DMS79 treated with DMSO at 0.1 percent for 48 hours (cell line): ENCODE data around the gene HHLA2.
"Not testable (repeated sequence)": the region's sequence is repeated elsewhere in the genome, so short reads cannot be mapped to it uniquely, and the experiment has no call there.

Source experiments
- DNase-seq: peaks from one replicate; lab custom pipeline; 2025; lab: John Stamatoyannopoulos, UW

Gene HHLA2

DNA sequence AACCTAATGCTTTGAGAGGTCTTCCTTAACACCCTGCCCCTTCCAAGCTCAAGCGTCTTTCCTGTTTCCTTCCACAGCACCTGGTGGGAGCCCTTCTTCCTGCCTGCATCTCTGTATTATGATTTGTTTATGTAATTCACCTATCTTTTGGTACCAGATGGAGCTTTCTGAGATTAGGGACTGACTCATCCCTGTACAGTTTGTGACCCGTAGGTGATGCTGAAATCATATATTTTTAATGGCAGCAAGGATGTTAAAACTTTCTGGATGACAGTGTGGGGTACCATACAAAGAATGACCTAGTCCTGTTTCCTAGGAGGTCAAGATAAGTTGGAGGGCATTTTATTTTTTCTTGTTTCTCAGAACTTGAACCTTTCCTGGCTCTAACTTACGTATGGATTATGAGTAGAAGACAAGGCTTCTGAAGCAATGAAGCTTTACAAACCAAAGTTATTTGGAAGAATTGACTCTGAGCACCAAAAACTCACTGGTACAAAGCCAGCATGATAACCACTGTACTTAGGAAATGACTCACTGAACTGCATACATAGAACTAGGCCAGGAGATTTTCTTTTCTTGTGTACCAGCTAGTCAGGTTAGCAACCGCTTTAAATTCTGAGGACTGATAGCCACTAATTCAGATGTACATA is 46.6 kb downstream of the HHLA2 start:
- no peak for DNase-seq

DNA sequence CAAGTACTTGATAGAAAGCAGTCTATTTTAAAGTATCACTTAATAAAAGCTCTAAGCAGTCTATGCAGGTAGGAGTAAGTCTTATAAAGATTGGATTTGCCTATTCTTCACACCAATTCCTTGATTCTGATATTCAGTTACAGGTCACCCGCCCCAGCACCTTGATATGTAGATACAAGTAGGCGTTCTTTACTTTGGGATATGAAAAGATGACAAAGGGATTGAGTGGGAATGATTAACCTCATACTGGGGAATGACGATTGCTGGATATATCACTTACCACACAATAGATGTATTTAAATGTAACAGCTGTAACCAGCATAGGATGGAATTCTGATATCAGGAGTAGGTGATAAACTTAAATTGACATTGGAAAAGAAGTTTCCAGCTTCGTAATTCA is 47.1 kb downstream of the HHLA2 start:
- DNase-seq: no peak

DNA sequence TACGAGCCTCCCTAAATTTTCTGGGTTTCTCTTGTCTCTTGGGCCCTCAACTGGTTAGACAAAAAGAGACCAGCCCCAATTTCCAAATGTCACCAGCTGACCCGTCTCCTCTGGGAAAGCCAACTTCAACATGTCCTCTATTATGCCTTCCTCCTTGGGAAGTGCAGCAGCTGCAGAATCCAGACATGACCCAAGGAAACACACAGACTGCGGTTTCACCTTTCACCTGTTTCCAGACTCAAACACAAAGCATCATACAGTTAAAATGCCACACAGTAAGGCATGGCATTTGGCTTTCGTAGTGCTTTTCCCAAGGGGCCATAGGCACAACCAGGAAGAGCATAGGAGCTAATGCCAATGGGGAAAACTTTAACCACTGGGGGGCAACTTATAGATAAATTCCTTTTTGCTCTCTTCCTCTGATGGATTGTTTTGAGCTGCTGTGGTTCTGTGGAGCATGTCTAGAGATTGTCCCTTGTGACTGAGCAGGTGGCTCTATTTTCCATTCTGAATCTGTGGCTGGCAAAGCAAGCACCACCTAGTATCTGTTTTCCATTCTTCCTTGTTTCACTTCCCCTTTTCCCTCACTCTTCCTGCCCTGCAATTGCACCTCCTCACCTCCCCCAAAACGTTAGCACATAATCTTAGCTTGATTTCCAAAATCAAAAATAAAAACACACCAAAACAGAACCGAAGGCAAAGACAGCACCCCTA is 49.3 kb downstream of the HHLA2 start:
- DNase-seq: peak; percentile 32

GRCh38 chr3:108346301-108347227 is 50.2 kb downstream of the HHLA2 start:
- DNase-seq: no peak

DNA sequence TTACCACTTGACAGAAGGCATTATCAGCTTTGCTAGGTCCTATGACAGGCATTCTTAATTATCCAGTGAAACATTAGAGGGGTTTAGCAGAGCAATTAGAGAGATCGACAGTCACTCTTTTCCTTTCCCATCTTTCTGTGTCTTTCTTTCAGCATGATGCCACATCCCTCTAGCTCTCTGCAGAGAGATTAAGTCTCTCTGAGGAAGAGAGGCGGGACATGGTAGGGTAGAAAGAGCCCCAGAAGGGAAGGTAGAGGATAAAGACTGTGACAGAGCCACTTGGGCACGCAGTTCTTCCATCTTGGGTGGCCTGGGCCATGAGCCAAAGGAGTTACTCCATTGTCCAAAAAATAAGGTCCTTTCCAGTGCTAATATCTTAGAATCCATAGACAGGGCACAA is 55.8 kb downstream of the HHLA2 start:
- no peak for DNase-seq

- DNase-seq: no peak
These were observed 58.2 kb downstream of the HHLA2 start for GRCh38 chr3:108354562-108354961.

GRCh38 chr3:108357042-108357441 is 60.7 kb downstream of the HHLA2 start:
- no peak for DNase-seq

DNA sequence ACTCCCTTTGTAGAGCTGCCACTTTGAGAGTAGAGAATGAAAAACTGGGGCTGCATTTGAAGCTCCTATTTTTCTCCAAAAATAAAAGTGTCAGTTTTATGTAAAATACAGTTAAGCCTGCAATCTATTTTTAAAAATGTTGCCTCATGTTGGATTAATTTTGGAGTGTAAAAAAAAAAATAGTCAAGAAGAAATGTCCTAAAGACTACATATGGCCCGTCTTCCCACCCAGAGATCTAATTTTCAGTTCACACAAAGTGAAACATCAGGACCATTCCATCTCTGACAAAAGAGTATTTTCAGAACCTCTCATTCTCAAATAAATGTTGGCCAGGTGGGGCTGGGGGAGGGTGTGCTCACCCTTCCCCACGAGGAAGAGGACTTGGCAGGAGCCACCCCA is 62.7 kb downstream of the HHLA2 start:
- no peak for DNase-seq

GRCh38 chr3:108376026-108376425 is 79.7 kb downstream of the HHLA2 start:
- DNase-seq: no peak

DNA sequence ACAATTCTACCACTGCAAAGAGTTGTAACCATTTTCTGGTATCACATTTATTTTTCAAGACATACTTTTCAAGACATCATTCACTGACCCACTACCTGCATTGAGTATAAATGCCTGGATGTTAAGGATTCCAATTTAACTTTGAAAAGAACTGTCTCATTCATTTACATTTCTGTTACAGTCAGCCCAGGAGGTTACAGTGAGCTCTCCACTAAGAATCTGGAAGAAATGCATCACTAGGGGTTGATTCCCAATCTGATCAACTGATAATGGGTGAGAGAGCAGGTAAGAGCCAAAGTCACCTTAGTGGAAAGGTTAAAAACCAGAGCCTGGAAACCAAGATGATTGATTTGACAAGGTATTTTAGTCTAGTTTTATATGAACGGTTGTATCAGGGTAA is 81.0 kb downstream of the HHLA2 start:
- DNase-seq: no peak

DNA sequence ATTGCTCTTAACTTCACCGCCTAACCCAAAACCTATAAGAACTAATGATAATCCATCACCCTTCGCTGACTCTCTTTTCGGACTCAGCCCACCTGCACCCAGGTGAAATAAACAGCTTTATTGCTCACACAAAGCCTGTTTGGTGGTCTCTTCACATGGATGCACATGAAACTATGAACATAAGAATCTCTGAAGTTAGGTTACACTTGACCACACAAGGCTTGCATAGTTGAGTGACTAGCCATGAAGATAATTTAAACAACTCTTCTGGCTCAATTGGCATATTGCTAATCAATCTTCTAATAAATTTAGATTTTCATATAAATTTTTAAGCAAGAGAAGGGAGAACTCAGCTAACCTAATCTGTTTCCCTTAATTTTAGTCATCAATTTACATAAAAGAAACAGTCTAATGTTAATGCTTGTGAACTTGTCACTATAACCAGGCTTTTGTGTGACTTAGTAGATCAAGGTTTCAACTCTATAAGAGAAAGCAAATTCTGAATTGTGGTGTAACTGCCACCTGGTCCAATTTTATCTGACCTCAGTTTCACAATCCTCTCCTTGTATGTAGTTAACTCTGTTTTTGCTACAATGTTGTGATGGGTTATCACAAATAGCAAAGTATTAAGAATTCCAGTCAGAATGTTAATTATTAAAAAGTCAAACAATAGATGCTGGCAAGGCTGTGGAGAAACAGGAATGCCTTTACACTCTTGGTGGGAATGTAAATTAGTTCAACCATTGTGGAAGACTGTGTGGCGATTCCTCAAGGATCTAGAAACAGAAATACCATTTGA is 82.0 kb downstream of the HHLA2 start:
- no peak for DNase-seq

DNA sequence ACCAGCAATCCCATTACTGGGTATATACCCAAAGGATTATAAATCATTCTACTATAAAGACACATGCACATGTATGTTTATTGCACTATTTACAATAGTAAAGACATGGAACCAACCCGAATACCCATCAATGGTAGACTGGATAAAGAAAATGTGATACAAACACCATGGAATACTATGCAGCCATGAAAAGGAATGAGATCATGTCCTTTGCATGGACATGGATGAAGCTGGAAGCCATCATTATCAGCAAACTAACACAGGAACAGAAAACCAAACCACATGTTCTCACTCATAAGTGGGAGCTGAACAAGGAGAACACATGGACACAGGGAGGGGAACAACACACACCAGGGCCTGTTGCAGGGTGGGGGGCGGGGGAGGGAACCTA is 82.6 kb downstream of the HHLA2 start:
- not testable (repeated sequence) for DNase-seq

GRCh38 chr3:108380128-108380795 is 83.9 kb downstream of the HHLA2 start:
- no peak for DNase-seq

DNA sequence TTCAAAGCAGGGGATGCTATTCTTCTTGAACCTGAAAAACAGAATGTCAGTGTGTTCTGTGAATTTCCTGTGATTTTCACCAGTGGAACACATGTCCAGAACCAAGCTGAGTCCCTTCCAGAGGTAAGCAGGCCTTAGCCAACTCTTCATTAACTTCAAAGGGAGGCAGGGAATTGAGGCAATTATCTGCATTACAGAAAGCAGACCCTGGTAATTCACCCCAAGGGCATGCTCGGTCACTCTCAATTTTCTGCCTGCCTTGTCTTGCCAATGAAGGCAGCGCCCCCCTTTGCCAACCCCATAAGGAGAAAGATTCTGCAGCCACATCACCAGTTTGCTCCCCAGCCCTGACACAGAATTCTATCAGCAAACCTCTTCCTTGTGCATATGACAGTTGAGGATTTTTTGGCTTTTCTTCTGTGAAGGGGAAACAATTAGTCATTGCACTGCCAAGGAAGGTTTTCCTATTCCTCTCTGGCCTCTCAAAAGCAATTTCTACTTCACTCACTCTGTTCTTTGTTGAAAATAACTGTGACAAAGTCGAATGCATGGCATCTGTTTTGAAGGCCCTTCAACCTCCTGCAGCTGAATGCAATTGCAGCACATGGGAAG is 85.3 kb downstream of the HHLA2 start:
- DNase-seq: no peak

DNA sequence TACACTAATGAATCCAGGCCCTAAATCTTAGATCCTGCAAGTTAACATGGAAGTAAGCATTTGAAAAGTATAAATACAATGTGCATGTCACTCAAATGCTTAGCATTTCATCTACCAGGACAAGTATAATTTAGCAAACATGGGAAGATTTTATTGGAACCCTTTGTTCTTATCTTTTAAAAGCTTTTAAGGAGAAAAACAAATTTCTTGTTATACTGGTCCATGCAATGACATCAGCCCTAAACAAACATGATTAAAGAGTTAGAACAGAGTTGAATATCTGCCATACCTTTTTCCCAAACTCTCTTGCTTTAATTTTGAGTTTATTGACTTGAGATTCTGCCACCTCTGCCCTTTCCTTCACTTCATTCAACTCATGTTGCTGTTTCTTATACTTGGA is 87.0 kb downstream of the HHLA2 start:
- DNase-seq: no peak

DNA sequence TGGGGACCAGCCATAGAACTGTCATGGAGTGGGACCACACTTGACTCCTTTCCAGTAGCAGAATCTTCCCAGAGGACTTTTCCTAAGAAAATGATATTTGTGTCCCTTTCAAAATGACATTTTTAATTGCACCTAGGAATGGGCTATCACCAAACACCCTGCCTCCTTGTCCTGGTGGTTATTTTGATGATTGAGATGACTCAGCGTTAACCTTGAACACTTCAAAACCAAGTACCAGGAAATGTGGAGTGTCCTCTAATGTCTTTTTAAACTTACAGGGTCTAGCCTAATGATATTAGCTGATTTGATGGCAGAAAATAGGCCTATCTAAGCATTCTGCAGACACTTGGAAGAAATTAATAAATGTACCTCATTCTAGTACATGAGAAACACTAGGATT is 90.7 kb downstream of the HHLA2 start:
- peak; percentile 75 for DNase-seq

DNA sequence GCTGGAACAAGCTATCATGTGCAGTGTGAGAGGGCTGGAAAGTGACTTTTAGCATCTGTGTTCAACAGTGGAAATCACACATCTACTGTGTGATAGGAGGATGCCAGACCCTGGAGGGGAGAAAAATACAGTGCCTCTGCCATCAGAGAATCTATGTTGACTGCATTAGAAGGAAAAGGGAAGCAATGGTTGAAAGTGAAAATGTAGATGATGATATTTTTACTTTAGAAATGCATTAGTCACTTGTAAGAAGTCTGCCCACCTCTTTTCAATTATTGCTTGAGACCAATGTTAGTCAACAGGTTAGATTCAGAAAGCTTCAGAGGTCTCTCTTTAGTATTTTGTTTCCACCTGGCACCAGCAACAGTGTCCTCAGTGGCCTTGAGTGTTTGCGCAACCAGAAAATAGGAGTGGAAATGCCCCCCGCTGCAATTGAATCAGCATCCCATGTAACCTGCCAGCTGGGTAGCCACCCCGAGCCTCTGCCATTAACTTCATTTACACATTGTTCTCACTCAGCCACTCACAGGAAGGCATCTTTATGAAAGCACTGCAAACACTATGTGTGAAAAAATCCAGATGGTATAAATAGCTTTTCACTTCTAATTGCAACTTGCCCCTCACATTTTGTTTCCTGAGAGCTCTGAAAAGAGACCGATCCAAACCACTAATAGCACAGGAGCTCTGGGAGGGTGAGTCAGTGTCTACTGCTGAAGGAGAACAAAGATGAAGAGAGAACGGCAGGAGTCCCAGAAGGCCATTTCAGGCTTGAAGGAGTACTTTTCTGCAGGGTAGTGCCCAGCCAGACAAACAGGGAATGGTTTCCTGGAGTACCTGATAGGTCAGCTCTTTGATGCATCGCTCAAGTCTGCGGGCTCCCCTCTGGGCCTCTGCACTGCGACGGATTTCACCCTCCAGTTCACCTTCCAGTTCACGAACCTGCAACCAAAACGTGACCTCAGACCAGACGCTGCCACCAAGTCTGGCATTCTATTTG is 92.1 kb downstream of the HHLA2 start:
- DNase-seq: peak; percentile 75

DNA sequence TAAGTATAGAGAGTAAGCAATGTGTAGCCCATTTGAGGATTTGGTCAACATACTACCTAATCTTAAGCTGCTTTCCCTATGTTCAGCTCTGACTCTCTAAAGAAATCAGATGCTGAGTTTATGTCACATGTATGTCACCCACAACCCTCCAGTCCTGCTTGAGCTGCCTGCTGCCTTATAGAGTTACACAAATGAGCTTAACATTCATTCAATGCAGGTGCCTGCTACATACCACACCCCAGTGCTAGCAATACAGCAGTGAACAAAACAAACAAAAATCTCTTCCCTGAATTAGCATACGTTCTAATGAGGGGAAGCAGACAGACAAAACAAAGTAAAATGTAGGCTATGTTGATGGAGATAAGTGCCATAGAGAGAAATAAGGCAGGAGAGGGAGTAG is 93.0 kb downstream of the HHLA2 start:
- peak; percentile 42 for DNase-seq

- no peak for DNase-seq
These were observed 95.7 kb downstream of the HHLA2 start for GRCh38 chr3:108391917-108392593.
